ENCODE measurements around the gene IGFBP5.

- TF ChIP-seq CTCF (IDR thresholded peaks at IDR 0.05; ENCODE audit: low read depth, low read length): no peak
- no peak for TF ChIP-seq EZH2phosphoT487 (IDR thresholded peaks at IDR 0.05; ENCODE audit: low read depth)
Observed at GRCh38 chr2:216626875-216627245, 68.5 kb downstream of the IGFBP5 start.
